Lung (tissue), 12 donors: ENCODE measurements around the gene CREB5. TPM values are rescaled to one million over a fixed set of nuclear protein-coding genes. Genes with fewer than 3 reads are reported as not detected.
"Not testable (repeated sequence)": the region's sequence is repeated elsewhere in the genome, so short reads cannot be mapped to it uniquely, and the experiment has no call there.

Experiments
- ATAC-seq: fragments of 200-7000 bp; cut with Tn5 transposase; one replicate; pipeline ENCODE4 v1.9.1; 2020; ENCODE audit warnings: moderate number of reproducible peaks; ENCODE audit not compliant: insufficient read depth, low FRiP score
- DNase-seq, 3 donors: peaks; one replicate each; pipeline ENCODE4 v3.0.0-alpha.2; 2013 to 2017
- H3K27ac ChIP-seq, 2 donors: one replicate each; pipeline ENCODE4 v1.5.1; 2013; ENCODE audit warnings: mild to moderate bottlenecking in 2 of 2, moderate library complexity in 2 of 2, control low read depth in 1 of 2, inconsistent platforms in 1 of 2, low read depth in 1 of 2, low read length in 1 of 2
- H3K27me3 ChIP-seq, 3 donors: one replicate each; pipeline ENCODE4 v1.5.1; 2013; ENCODE audit warnings: low read length in 2 of 3; ENCODE audit not compliant: control insufficient read depth in 3 of 3, insufficient read depth in 3 of 3
- H3K36me3 ChIP-seq, 4 donors: one replicate each; pipeline ENCODE4 v1.5.1; 2013; ENCODE audit warnings: low read length in 4 of 4, mild to moderate bottlenecking in 1 of 4, moderate library complexity in 1 of 4; ENCODE audit not compliant: control insufficient read depth in 4 of 4, insufficient read depth in 4 of 4
- H3K4me1 ChIP-seq, 5 donors: one replicate each; pipeline ENCODE4 v1.5.1; 2013; ENCODE audit warnings: low read length in 5 of 5, mild to moderate bottlenecking in 2 of 5, moderate library complexity in 1 of 5; ENCODE audit not compliant: control insufficient read depth in 5 of 5, insufficient read depth in 5 of 5
- H3K4me3 ChIP-seq: one replicate; pipeline ENCODE4 v1.5.1; 2013; ENCODE audit warnings: mild to moderate bottlenecking, control low read depth, moderate library complexity
- H3K9ac ChIP-seq, 2 donors: one replicate each; pipeline ENCODE4 v1.5.1; 2013; ENCODE audit warnings: low read length in 2 of 2, control low read depth in 1 of 2; ENCODE audit not compliant: insufficient read depth in 1 of 2
- H3K9me3 ChIP-seq, 4 donors: one replicate each; pipeline ENCODE4 v1.5.1; 2013; ENCODE audit warnings: low read length in 3 of 4, mild to moderate bottlenecking in 1 of 4, moderate library complexity in 1 of 4; ENCODE audit not compliant: control insufficient read depth in 4 of 4, insufficient read depth in 3 of 4
- CTCF ChIP-seq: IDR thresholded peaks from 2 replicates; pipeline ENCODE4 v1.5.1; 2012; ENCODE audit warnings: mild to moderate bottlenecking; ENCODE audit errors: control extremely low read depth, extremely low read depth
- WGBS, 2 donors: extraction: QIAGEN DNeasy Blood & Tissue Kit; methylation state at CpG; one replicate each; pipeline ENCODE4 v1.1.7; 2013; 5-methylcytosine and 5-hydroxymethylcytosine counted together
- polyA plus RNA-seq, 2 donors: library from polyadenylated mRNA; stranded (reverse); fragments of 200-250 nt; gene quantifications; one replicate each; pipeline ENCODE4 v1.2.1, GENCODE V29; 2013
- total RNA-seq, 2 donors: library from RNA; depleted of rRNA in 1 of 2; stranded (reverse); fragments of >200 nt in 1 of 2; gene quantifications; one replicate each; pipeline ENCODE4 v1.2.1, GENCODE V29; 2014 to 2021
- donor health status: control.
- donor health status: control.
- donor health status: Bipolar disorder and iron deficiency.
- donor health status: healthy.
- donor health status: DM: yes; HTN: yes; CAD: no.

The CREB5 gene
- total and polyA plus RNA-seq, 4 donors = 2.7 to 23.1 (median 9.6) TPM

GRCh38 chr7:28784171-28784902 is 372.0 kb downstream of the CREB5 start:
- ATAC-seq = no peak

DNA sequence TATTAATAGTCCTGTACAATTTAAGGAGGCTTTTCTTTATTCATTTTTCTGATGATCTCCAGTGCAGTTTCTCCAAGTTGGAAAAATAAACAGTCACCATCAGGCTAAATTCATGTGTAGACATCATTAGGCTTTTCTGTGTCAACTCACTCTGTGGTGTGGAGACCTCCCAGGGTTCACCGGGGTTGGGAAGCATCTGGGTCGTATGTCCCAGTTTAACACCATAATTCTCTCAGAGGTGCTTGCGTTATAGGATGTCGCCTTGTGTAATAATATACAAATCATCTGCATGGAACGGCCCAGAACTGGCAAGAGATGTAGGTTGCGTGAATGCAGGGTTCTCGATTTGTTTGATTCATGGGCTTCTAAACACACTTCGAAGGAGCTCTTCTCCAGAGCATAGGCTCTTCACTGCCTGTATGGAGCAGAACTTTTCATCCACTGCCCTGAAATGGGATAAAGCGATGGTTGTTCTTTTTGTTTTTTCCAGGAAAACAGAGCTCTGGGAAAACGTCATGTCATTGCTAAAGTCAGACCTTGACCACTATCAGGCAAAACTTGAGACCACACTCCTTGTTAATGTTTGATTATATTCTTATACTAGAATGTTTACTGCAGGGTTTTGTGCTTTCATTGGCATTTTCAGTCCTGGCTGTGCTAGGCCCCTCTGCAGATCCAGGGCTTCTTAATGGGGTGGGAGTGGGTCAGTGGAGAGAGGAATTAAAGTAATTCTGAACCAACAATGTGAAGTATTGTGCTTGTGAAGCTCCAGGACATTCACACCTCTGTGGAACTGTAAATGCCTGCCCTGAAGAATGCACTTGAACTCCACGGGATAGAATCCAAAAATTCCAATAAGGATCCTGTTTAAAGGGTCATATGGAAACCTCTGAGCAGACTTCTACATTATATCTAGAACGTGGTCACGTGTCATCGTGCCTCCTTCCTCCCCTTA is 373.0 kb downstream of the CREB5 start:
- no peak for TF ChIP-seq CTCF
- H3K9me3 ChIP-seq = no peaks in the 10 kb centered on the region
- DNase-seq (peak in 2 of 3 donors; percentile 30 to 44), ATAC-seq (no peak)
- peak overlapping the region in 1 of 2 donors; percentile 30 for H3K9ac ChIP-seq
- WGBS, 2 donors = 85 to 86% methylated on average over 14 of the region's 14 CpGs
- no peak overlapping the region for H3K27ac ChIP-seq
- H3K36me3 ChIP-seq = no peaks in the 10 kb centered on the region
- H3K27me3 ChIP-seq = no peaks in the 10 kb centered on the region
- peaks cover 0 to 28% (median 15%) of the 10 kb centered on the region in 5 donors for H3K4me1 ChIP-seq
- no peak overlapping the region for H3K4me3 ChIP-seq

More at GRCh38 chr7:28784171-28784902, 372.0 kb downstream of the CREB5 start:
- DNase-seq = peak; percentile 67 to 94 (median 92)
- H3K9ac ChIP-seq = peak overlapping the region in 1 of 2 donors; percentile 0
- no peaks in the 10 kb centered on the region for H3K9me3 ChIP-seq
- H3K27me3 ChIP-seq = no peaks in the 10 kb centered on the region
- WGBS, 2 donors = 61 to 66% methylated on average over 13 of the region's 13 CpGs
- H3K36me3 ChIP-seq = no peaks in the 10 kb centered on the region
- peaks cover 0 to 36% (median 15%) of the 10 kb centered on the region in 5 donors for H3K4me1 ChIP-seq
- TF ChIP-seq CTCF = no peak
- no peak overlapping the region for H3K27ac ChIP-seq
- no peak overlapping the region for H3K4me3 ChIP-seq

GRCh38 chr7:28786156-28786555 is 373.8 kb downstream of the CREB5 start:
- not testable (repeated sequence) for ATAC-seq, H3K4me3 ChIP-seq, H3K27me3 ChIP-seq, H3K36me3 ChIP-seq, DNase-seq, H3K9ac ChIP-seq, H3K27ac ChIP-seq, H3K9me3 ChIP-seq
- peaks cover 0 to 28% (median 15%) of the 10 kb centered on the region in 5 donors for H3K4me1 ChIP-seq
- 97 to 98% methylated on average over 5 of the region's 5 CpGs for WGBS, 2 donors

DNA sequence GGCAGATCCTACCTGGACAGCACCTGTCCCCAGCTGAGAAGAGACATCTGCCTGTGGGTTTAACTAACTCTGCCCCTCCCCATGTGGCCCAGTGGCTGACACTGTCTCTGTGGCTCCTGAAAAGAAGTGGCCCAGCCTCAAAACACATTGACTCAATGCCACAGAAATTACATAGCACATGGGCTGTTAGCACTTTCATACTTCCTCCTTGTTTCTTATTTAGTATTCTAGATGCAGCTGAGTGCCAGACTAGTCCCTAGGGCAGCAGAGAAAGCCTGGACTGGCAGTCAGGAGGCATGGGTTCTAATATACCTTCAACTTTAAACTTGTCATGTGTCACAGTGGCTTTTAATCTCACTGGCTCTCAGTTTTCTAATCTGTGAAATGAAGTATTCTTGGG is 374.8 kb downstream of the CREB5 start:
- H3K4me3 ChIP-seq = no peak overlapping the region
- DNase-seq (no peak), ATAC-seq (no peak)
- no peaks in the 10 kb centered on the region for H3K36me3 ChIP-seq
- no peaks in the 10 kb centered on the region for H3K9me3 ChIP-seq
- TF ChIP-seq CTCF = no peak
- H3K9ac ChIP-seq = no peak overlapping the region
- no peaks in the 10 kb centered on the region for H3K27me3 ChIP-seq
- H3K4me1 ChIP-seq = peaks cover 0 to 28% (median 15%) of the 10 kb centered on the region in 5 donors
- no peak overlapping the region for H3K27ac ChIP-seq
